OCI-LY1 (cell line): Measurements from ENCODE around the gene HNRNPC.

Experiments
- EZH2 ChIP-seq: fragments of 200-600 bp; sonication (generic), shearing (Covaris generic); IDR thresholded peaks from 2 replicates; pipeline ENCODE4 v1.8.0; 2017; ENCODE audit warnings: borderline replicate concordance, mixed run types, mild to moderate bottlenecking, antibody characterized with exemption, low read length, moderate library complexity, mixed read lengths
- TF ChIP-seq, protein P1 (sequence below): fragments of 200-600 bp; sonication (generic), shearing (Covaris generic); IDR thresholded peaks from 2 replicates; pipeline ENCODE4 v1.5.1; 2017; ENCODE audit warnings: mild to moderate bottlenecking, antibody characterized with exemption, low read length, moderate library complexity, mixed read lengths

DNA sequence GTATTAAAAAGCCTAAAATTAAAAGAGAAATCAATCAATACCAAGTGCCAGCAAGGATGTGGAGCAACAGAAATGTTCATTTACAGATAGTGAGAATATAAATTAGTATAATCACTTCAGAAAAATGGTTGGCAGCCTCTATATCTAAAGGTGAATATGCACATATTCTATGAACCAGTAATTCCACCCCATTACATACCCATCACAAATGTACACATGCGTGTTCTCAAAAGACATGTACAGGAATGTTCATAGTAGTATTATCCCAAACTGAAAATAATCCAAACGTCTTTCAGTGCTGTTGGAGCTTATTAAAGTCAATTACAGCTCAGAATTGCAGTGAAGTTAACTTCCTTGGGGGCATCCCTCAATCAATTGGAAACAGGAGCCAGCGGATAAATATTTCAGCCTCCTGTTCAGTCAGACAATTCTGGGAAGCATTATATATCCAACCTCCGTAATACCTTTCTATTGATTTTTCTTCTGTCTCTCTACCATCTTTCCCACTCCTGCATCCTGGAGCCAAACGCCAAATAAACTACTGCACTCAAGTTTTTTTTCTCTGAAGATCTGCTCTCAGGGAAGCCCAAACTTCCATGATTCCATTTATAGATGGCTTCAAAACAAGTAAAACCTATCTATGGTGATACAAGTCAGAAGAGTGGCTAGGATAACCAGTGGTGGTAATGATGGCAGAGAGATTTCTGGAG, 68.3 kb downstream of the HNRNPC start:
- no peak for TF ChIP-seq EZH2
- TF ChIP-seq, protein P1, sequence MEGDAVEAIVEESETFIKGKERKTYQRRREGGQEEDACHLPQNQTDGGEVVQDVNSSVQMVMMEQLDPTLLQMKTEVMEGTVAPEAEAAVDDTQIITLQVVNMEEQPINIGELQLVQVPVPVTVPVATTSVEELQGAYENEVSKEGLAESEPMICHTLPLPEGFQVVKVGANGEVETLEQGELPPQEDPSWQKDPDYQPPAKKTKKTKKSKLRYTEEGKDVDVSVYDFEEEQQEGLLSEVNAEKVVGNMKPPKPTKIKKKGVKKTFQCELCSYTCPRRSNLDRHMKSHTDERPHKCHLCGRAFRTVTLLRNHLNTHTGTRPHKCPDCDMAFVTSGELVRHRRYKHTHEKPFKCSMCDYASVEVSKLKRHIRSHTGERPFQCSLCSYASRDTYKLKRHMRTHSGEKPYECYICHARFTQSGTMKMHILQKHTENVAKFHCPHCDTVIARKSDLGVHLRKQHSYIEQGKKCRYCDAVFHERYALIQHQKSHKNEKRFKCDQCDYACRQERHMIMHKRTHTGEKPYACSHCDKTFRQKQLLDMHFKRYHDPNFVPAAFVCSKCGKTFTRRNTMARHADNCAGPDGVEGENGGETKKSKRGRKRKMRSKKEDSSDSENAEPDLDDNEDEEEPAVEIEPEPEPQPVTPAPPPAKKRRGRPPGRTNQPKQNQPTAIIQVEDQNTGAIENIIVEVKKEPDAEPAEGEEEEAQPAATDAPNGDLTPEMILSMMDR: no peak
